ENCODE data around the gene TIMM9.

- no peak for TF ChIP-seq EP300 (IDR thresholded peaks at IDR 0.05)
- no peak for TF ChIP-seq CTCF (IDR thresholded peaks at IDR 0.05)
Measured at GRCh38 chr14:58455593-58456265, 28.4 kb upstream of the TIMM9 start.
